ENCODE measurements around the gene MANSC1. TPM values are rescaled to one million over a fixed set of nuclear protein-coding genes. Genes with fewer than 3 reads are reported as not detected.

Gene MANSC1
- total RNA-seq = 10 to 100 TPM; 48.0 to 62.8 TPM
- long read RNA-seq, full-length matches to known transcripts = 26 of 46 reads
- long read RNA-seq, partial matches to known transcripts = 20 of 46 reads
- long read RNA-seq, other reads (novel, unspliced or antisense) = 0 of 46 reads

- DNase-seq (peak; percentile 80 to 85), ATAC-seq (peak; percentile 76)
- intact Hi-C loops (cut with DNase I, micrococcal nuclease) = no loop called here
Observed at GRCh38 chr12:12349711-12350665, at the start of gene MANSC1. Gene MANSC1, minus strand, starts transcription at chr12:12350242. Its CDS starts 6,928 bp downstream, at chr12:12343314.

GRCh38 chr12:12399161-12399560 lies 49.1 kb upstream of the MANSC1 start:
- intact Hi-C loops (cut with DNase I, micrococcal nuclease) = no loop called here
- ATAC-seq (no peak), DNase-seq (no peak)

- ATAC-seq (no peak), DNase-seq (no peak)
- intact Hi-C loops (cut with DNase I, micrococcal nuclease) = no loop called here
Observed at GRCh38 chr12:12398026-12398859, 48.2 kb upstream of the MANSC1 start.

- ATAC-seq (no peak), DNase-seq (no peak)
- intact Hi-C loops (cut with DNase I, micrococcal nuclease) = no loop called here
Observed at GRCh38 chr12:12397184-12397583, 47.1 kb upstream of the MANSC1 start.

- no peak for ATAC-seq
- intact Hi-C loops (cut with DNase I, micrococcal nuclease) = no loop called here
- DNase-seq = no peak
Observed at GRCh38 chr12:12396694-12397093, 46.7 kb upstream of the MANSC1 start.

- intact Hi-C loops (cut with DNase I, micrococcal nuclease) = no loop called here
- DNase-seq (no peak), ATAC-seq (no peak)
Observed at GRCh38 chr12:12393171-12393570, 43.1 kb upstream of the MANSC1 start.

- intact Hi-C loops (cut with DNase I, micrococcal nuclease) = no loop called here
- ATAC-seq (no peak), DNase-seq (no peak)
Observed at GRCh38 chr12:12392413-12392812, 42.4 kb upstream of the MANSC1 start.

GRCh38 chr12:12387501-12387900 lies 37.5 kb upstream of the MANSC1 start:
- intact Hi-C loops (cut with DNase I, micrococcal nuclease) = no loop called here
- ATAC-seq (no peak), DNase-seq (no peak)

GRCh38 chr12:12384571-12385340 lies 34.7 kb upstream of the MANSC1 start:
- ATAC-seq = peak; percentile 89
- intact Hi-C loops (cut with DNase I, micrococcal nuclease) = no loop called here
- DNase-seq = peak; percentile 34 to 40

- intact Hi-C loops (cut with DNase I, micrococcal nuclease) = no loop called here
- DNase-seq (no peak), ATAC-seq (no peak)
Observed at GRCh38 chr12:12381982-12382381, 31.9 kb upstream of the MANSC1 start.

GRCh38 chr12:12380949-12381593 lies 31.0 kb upstream of the MANSC1 start:
- intact Hi-C loops (cut with DNase I, micrococcal nuclease) = no loop called here
- no peak for DNase-seq
- ATAC-seq = no peak

- ATAC-seq (peak; percentile 49), DNase-seq (no peak)
- intact Hi-C loops (cut with DNase I, micrococcal nuclease) = loop anchor here in 1 of 2 donors (5.0 to 10.0 kb wide), 2 partner anchors 185 to 322 kb away; partner anchors contain the start of gene DUSP16
Observed at GRCh38 chr12:12379831-12380730, 30.0 kb upstream of the MANSC1 start.

- ATAC-seq (no peak), DNase-seq (no peak)
- intact Hi-C loops (cut with DNase I, micrococcal nuclease) = loop anchor here in 1 of 2 donors (5.0 to 10.0 kb wide), 2 partner anchors 186 to 324 kb away; partner anchors contain the start of gene DUSP16
Observed at GRCh38 chr12:12378616-12379015, 28.6 kb upstream of the MANSC1 start.

- intact Hi-C loops (cut with DNase I, micrococcal nuclease) = loop anchor here in 1 of 2 donors (5.0 to 10.0 kb wide), 2 partner anchors 188 to 325 kb away; partner anchors contain the start of gene DUSP16
- ATAC-seq = peak; percentile 70
- DNase-seq = no peak
Observed at GRCh38 chr12:12376646-12377448, 26.8 kb upstream of the MANSC1 start.

- intact Hi-C loops (cut with DNase I, micrococcal nuclease) = loop anchor here in 1 of 2 donors (10.0 kb wide), 1 partner anchor 192 kb away; the partner anchor contains the start of gene DUSP16
Observed at GRCh38 chr12:12372946-12373722, 23.1 kb upstream of the MANSC1 start.

More at GRCh38 chr12:12372946-12373722, 23.1 kb upstream of the MANSC1 start:
- ATAC-seq (peak; percentile 83), DNase-seq (no peak)
